ENCODE data around the gene MEP1B.

Gene MEP1B

DNA sequence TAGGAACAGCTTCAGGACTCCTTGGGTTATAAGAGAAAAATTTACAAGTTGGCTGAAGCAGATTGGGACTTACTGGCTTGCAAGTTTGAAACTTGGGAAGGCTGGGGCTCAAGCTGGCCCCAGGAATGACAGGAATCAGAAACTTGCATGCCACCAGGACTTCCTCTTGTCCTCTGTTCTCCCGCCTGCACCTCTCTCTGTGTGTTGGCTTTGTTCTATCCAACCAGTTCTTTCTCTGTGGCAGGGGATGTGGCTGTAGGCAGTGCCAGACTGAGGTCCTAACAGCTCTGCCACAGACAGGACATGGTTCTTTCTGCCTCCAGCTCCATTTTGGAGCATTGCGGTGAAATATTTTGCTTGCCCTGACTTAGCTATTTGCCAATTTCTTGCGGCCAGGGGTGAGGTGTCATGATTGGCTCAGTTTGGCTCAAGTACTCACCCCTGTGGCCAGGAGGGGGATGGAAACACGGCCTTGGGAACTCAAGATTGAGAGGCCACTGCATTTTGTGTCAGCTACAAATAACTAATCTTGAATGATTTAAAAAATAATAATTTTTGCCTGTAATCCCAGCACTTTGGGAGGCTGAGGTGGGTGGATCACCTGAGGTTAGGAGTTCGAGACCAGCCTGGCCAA, 48.9 kb downstream of the MEP1B start:
- H3K36me3 Mint-ChIP-seq (ENCODE audit: low read depth): no peaks in the 10 kb centered on the region
- H3K4me3 Mint-ChIP-seq: no peak overlapping the region
- no peak for DNase-seq (ENCODE audit: low spot score)
- no peaks in the 10 kb centered on the region for H3K4me1 Mint-ChIP-seq (ENCODE audit: low read depth)
- H3K27me3 Mint-ChIP-seq (ENCODE audit: low read depth): peaks cover 9% of the 10 kb centered on the region
- no peaks in the 10 kb centered on the region for H3K9me3 Mint-ChIP-seq
- H3K27ac Mint-ChIP-seq: no peak overlapping the region

GRCh38 chr18:32242395-32242794, 52.6 kb downstream of the MEP1B start:
- DNase-seq (ENCODE audit: low spot score): no peak
- Mint-ChIP-seq H3K36me3 (ENCODE audit: low read depth) (no peaks in the 10 kb centered on the region), H3K27ac (no peak overlapping the region), H3K27me3 (ENCODE audit: low read depth) (peaks cover 12% of the 10 kb centered on the region), H3K4me3 (no peak overlapping the region), H3K4me1 (ENCODE audit: low read depth) (no peaks in the 10 kb centered on the region), H3K9me3 (no peaks in the 10 kb centered on the region)

- DNase-seq (ENCODE audit: low spot score): no peak
- Mint-ChIP-seq H3K4me3 (no peak overlapping the region), H3K4me1 (ENCODE audit: low read depth) (no peaks in the 10 kb centered on the region), H3K27ac (no peak overlapping the region), H3K27me3 (ENCODE audit: low read depth) (peaks cover 16% of the 10 kb centered on the region), H3K9me3 (no peaks in the 10 kb centered on the region), H3K36me3 (ENCODE audit: low read depth) (no peaks in the 10 kb centered on the region)
These were observed 53.5 kb downstream of the MEP1B start for GRCh38 chr18:32243358-32243757.

- Mint-ChIP-seq H3K27ac (no peak overlapping the region), H3K4me1 (ENCODE audit: low read depth) (no peaks in the 10 kb centered on the region), H3K9me3 (no peaks in the 10 kb centered on the region), H3K4me3 (no peak overlapping the region), H3K27me3 (ENCODE audit: low read depth) (peaks cover 13% of the 10 kb centered on the region), H3K36me3 (ENCODE audit: low read depth) (no peaks in the 10 kb centered on the region)
- no peak for DNase-seq (ENCODE audit: low spot score)
These were observed 55.0 kb downstream of the MEP1B start for GRCh38 chr18:32244881-32245280.

DNA sequence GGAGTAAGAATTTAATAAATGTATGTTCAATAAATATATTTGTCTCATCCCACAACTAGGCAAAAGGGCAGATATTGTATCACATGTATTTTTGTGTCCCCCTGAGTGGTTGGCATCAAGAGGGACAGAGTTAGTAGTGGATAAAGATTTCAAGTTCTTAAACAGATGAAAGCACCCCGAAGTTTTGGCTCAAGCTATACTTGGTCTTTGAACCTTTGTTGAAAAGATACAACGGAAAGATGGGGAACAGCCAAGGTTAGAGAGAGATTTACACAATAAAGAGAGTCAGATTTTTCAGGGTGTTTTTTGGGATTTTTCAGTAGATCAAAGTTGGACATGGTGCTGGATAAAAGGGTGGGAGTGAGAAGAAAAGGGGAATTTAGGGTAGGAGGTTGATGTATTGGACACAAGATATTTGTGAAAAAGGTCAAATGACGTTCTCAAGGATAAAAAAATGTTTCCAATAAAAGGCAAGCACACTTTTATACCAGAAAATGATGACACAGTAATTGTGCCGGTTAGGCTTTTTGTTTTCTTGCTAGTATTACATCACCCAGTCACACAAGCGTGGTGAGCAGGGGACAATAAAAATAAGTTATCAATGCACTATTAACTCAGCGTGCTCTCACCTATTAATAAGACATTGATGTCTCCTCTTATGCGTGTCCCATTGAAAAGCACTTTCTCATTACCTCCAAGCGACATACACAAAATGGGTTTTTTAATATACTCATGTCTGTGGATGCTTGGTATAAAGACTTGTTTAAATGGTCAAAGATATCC, 59.5 kb downstream of the MEP1B start:
- no peak overlapping the region for H3K4me3 Mint-ChIP-seq
- H3K9me3 Mint-ChIP-seq: no peaks in the 10 kb centered on the region
- no peak overlapping the region for H3K27ac Mint-ChIP-seq
- peaks cover 17% of the 10 kb centered on the region for H3K27me3 Mint-ChIP-seq (ENCODE audit: low read depth)
- H3K4me1 Mint-ChIP-seq (ENCODE audit: low read depth): no peaks in the 10 kb centered on the region
- no peaks in the 10 kb centered on the region for H3K36me3 Mint-ChIP-seq (ENCODE audit: low read depth)
- DNase-seq (ENCODE audit: low spot score): no peak

GRCh38 chr18:32251466-32251865, 61.6 kb downstream of the MEP1B start:
- DNase-seq (ENCODE audit: low spot score): no peak
- Mint-ChIP-seq H3K4me1 (ENCODE audit: low read depth) (no peaks in the 10 kb centered on the region), H3K27ac (no peak overlapping the region), H3K36me3 (ENCODE audit: low read depth) (no peaks in the 10 kb centered on the region), H3K9me3 (no peaks in the 10 kb centered on the region), H3K4me3 (no peak overlapping the region), H3K27me3 (ENCODE audit: low read depth) (peaks cover 17% of the 10 kb centered on the region)

- Mint-ChIP-seq H3K27me3 (ENCODE audit: low read depth) (peaks cover 18% of the 10 kb centered on the region), H3K27ac (no peak overlapping the region), H3K4me1 (ENCODE audit: low read depth) (no peaks in the 10 kb centered on the region), H3K36me3 (ENCODE audit: low read depth) (no peaks in the 10 kb centered on the region), H3K4me3 (no peak overlapping the region), H3K9me3 (no peaks in the 10 kb centered on the region)
- DNase-seq (ENCODE audit: low spot score): no peak
These were observed 62.5 kb downstream of the MEP1B start for GRCh38 chr18:32252141-32252860.

DNA sequence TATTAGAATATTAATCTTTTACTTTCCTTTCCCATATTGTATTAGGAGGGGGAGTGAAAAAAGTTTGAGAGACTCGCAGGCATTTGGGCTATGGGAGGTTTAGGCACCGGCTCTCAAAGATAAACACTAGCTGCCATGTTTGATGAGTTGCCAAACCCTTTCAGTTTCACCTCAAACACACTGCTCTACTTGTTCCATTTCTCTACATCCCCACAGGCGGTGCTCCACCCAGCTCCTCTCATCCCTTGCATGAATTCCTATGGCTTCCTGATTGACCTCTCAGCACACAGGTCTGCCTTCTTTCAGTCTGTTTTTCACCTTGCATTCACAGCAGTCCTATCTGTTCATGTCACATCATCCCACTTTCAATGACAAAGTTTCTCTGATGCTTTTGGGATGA, 65.7 kb downstream of the MEP1B start:
- H3K36me3 Mint-ChIP-seq (ENCODE audit: low read depth): no peaks in the 10 kb centered on the region
- H3K4me1 Mint-ChIP-seq (ENCODE audit: low read depth): no peaks in the 10 kb centered on the region
- DNase-seq (ENCODE audit: low spot score): no peak

DNA sequence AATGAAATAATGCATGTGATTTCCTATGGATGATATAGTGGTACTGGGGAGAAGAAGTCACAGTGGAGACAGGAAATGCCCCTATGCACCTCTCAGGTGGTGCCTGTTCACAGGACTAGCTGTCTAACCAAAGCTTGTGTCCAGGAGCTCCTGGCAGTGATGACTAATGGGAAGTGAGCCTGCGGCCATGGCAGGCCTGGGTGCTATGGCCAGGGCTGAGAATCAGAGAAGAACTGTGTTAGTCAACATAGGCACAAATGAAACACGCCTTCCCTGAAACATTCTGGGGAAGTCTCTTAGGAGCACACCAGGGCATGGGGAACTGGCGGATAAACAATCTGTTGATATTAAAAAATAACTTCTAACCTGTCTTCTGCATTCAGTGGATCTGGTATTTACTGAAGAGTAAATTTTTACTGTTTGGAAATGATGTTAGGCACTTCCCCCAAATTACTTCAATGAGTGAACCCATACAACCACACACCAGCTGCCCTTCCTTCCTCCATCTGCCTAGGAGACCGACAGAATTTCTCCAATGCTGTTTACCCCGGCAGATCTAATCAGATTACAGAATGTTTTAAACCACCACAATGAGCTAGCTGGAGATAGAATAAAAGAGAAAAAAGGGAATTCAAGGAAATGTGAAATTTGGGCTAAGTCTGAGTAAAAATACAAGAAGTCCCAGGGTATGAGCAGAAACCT, 67.4 kb downstream of the MEP1B start:
- no peak for DNase-seq (ENCODE audit: low spot score)
- Mint-ChIP-seq H3K36me3 (ENCODE audit: low read depth) (no peaks in the 10 kb centered on the region), H3K9me3 (no peaks in the 10 kb centered on the region), H3K27ac (no peak overlapping the region), H3K27me3 (ENCODE audit: low read depth) (peaks cover 23% of the 10 kb centered on the region), H3K4me1 (ENCODE audit: low read depth) (no peaks in the 10 kb centered on the region), H3K4me3 (no peak overlapping the region)

More for the DNA sequence above, 65.7 kb downstream of the MEP1B start:
- Mint-ChIP-seq H3K27ac (no peak overlapping the region), H3K4me3 (no peak overlapping the region), H3K9me3 (no peaks in the 10 kb centered on the region), H3K27me3 (ENCODE audit: low read depth) (peaks cover 24% of the 10 kb centered on the region)

DNA sequence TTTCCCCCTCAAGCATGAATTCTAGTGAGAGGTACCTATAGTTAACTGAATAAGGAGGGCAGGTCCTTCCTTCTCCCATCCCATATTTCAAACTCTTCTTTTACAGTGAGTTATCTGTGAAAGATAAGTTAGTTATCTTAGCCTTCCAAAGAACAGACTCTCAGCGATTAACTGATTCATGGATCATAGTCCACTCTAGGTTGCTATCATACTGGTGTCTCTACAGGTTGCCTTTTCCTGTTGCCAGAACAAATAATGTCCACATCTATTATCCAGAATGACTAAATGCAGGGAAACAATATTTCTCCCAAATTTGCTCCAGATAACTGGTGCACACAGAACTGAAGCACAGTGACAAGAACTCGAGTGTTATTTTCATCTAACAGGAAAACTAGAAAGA, 68.3 kb downstream of the MEP1B start:
- Mint-ChIP-seq H3K27me3 (ENCODE audit: low read depth) (peaks cover 23% of the 10 kb centered on the region), H3K36me3 (ENCODE audit: low read depth) (no peaks in the 10 kb centered on the region)

DNA sequence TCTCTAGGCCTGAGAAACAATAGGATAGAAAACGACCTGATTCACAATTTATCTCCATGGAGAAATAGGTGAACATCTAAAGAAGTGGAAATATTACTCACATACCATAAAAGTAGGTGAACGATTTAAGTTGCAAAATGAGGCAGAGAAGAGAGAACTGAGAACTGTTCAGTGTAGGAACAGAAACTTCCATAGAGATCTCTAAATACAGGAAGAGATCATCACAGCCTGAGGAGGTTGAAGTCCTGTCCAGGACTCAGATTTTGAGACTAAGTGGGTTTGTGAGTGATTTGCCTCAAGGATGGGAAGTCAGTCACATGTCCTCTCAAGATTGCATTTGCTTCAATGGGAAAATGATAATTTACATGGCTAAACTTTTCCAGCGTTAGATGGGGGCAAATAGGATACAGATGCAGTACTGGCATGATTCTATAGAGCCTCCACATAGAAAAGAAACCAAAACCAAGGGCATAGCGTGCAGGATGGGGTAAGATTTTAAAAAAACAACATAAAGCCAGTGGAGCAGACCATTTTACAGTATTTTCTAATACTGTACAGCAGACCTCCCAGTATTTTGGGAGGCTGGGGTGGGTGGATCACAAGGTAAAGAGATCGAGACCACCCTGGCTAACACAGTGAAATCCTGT, 68.8 kb downstream of the MEP1B start:
- no peaks in the 10 kb centered on the region for H3K9me3 Mint-ChIP-seq
- no peak for DNase-seq (ENCODE audit: low spot score)
- H3K27ac Mint-ChIP-seq: no peak overlapping the region
- H3K4me3 Mint-ChIP-seq: no peak overlapping the region
- H3K4me1 Mint-ChIP-seq (ENCODE audit: low read depth): no peaks in the 10 kb centered on the region
- H3K27me3 Mint-ChIP-seq (ENCODE audit: low read depth): peaks cover 23% of the 10 kb centered on the region
- no peaks in the 10 kb centered on the region for H3K36me3 Mint-ChIP-seq (ENCODE audit: low read depth)

More for the DNA sequence above, 68.3 kb downstream of the MEP1B start:
- no peak overlapping the region for H3K4me3 Mint-ChIP-seq
- DNase-seq (ENCODE audit: low spot score): no peak
- no peak overlapping the region for H3K27ac Mint-ChIP-seq
- no peaks in the 10 kb centered on the region for H3K9me3 Mint-ChIP-seq
- H3K4me1 Mint-ChIP-seq (ENCODE audit: low read depth): no peaks in the 10 kb centered on the region

GRCh38 chr18:32259553-32259952, 69.7 kb downstream of the MEP1B start:
- peaks cover 23% of the 10 kb centered on the region for H3K27me3 Mint-ChIP-seq (ENCODE audit: low read depth)

GRCh38 chr18:32261003-32261402, 71.2 kb downstream of the MEP1B start:
- Mint-ChIP-seq H3K27me3 (ENCODE audit: low read depth) (peaks cover 23% of the 10 kb centered on the region), H3K4me1 (ENCODE audit: low read depth) (no peaks in the 10 kb centered on the region), H3K9me3 (no peaks in the 10 kb centered on the region), H3K4me3 (no peak overlapping the region), H3K27ac (no peak overlapping the region), H3K36me3 (ENCODE audit: low read depth) (no peaks in the 10 kb centered on the region)
- DNase-seq (ENCODE audit: low spot score): no peak

More at GRCh38 chr18:32259553-32259952, 69.7 kb downstream of the MEP1B start:
- no peak overlapping the region for H3K27ac Mint-ChIP-seq
- H3K4me3 Mint-ChIP-seq: no peak overlapping the region
- DNase-seq (ENCODE audit: low spot score): no peak
- no peaks in the 10 kb centered on the region for H3K4me1 Mint-ChIP-seq (ENCODE audit: low read depth)
- no peaks in the 10 kb centered on the region for H3K36me3 Mint-ChIP-seq (ENCODE audit: low read depth)
- H3K9me3 Mint-ChIP-seq: no peaks in the 10 kb centered on the region

Data from T-helper 2 cell treated with Interferon-gamma antibody and Interleukin-4, amounts not matched to agents 5 μg/mL and 100 μg/mL, for 36 hours (primary cell).